Upper lobe of left lung (tissue), 4 donors: ENCODE results near the gene TRPM5.

ENCODE experiments used
- CTCF ChIP-seq, 6 experiments: fragments of 450-650 bp in 4 of 6; fragments of 200-600 bp in 2 of 6; sonication (generic) in 2 of 6; IDR thresholded peaks; one replicate each; pipeline ENCODE4 v1.5.1; 2016 to 2019; ENCODE audit warnings: antibody characterized with exemption in 6 of 6
- EP300 ChIP-seq, 4 donors: sonication (generic); formaldehyde crosslinking; IDR thresholded peaks; one replicate each; pipeline ENCODE4 v1.5.1; 2017; ENCODE audit warnings: antibody characterized with exemption in 4 of 4, control low read depth in 2 of 4
- POLR2A ChIP-seq, 4 donors: fragments of 450-650 bp; IDR thresholded peaks; one replicate each; pipeline ENCODE4 v1.5.1; 2016 to 2017; ENCODE audit warnings: antibody characterized with exemption in 4 of 4, mild to moderate bottlenecking in 2 of 4

GRCh38 chr11:2420502-2421225 lies 23.6 kb downstream of the TRPM5 start:
- TF ChIP-seq CTCF (IDR thresholded peaks at IDR 0.05) (peak; percentile 93 to 98 (median 97)), POLR2A (IDR thresholded peaks at IDR 0.05) (no peak), EP300 (IDR thresholded peaks at IDR 0.05) (no peak)
